Smooth muscle cell (in vitro differentiated cells): ENCODE results near the gene CREB5. TPM values are rescaled to one million over a fixed set of nuclear protein-coding genes. Genes with fewer than 3 reads are reported as not detected.

ENCODE experiments used
- DNase-seq: peaks from one replicate; lab custom pipeline; 2025; ENCODE audit not compliant: unreplicated experiment; lab: John Stamatoyannopoulos, UW
- H2AFZ ChIP-seq: fragments of 200-600 bp; sonication (generic); 2 replicates; pipeline ENCODE4 v1.6.0; 2016; ENCODE audit warnings: antibody characterized with exemption, low read depth, mild to moderate bottlenecking
- H3F3A ChIP-seq: fragments of 200-600 bp; sonication (generic); 2 replicates; pipeline ENCODE4 v1.6.0; 2017; ENCODE audit warnings: antibody characterized with exemption, low read depth
- H3K27ac ChIP-seq: fragments of 200-600 bp; sonication (generic); 2 replicates; pipeline ENCODE4 v1.5.1; 2016; ENCODE audit warnings: low read depth, mild to moderate bottlenecking
- H3K27me3 ChIP-seq: fragments of 200-600 bp; sonication (generic); 2 replicates; pipeline ENCODE4 v1.6.1; 2016; ENCODE audit warnings: low read depth, mild to moderate bottlenecking
- H3K36me3 ChIP-seq: fragments of 200-600 bp; sonication (generic); 2 replicates; pipeline ENCODE4 v1.5.1; 2016; ENCODE audit warnings: low read depth
- H3K4me1 ChIP-seq: fragments of 200-600 bp; sonication (generic); 2 replicates; pipeline ENCODE4 v1.5.1; 2016; ENCODE audit warnings: low read depth
- H3K4me2 ChIP-seq: fragments of 200-600 bp; sonication (generic); 2 replicates; pipeline ENCODE4 v1.6.0; 2016; ENCODE audit warnings: mild to moderate bottlenecking
- H3K4me3 ChIP-seq: fragments of 200-600 bp; sonication (generic); 2 replicates; pipeline ENCODE4 v1.5.1; 2016; ENCODE audit warnings: mild to moderate bottlenecking
- H3K79me2 ChIP-seq: fragments of 200-600 bp; sonication (generic); 2 replicates; pipeline ENCODE4 v1.6.0; 2016; ENCODE audit warnings: low read depth, mild to moderate bottlenecking
- H3K9ac ChIP-seq: fragments of 200-600 bp; sonication (generic); 2 replicates; pipeline ENCODE4 v1.6.0; 2016; ENCODE audit warnings: low read depth
- H3K9me3 ChIP-seq: fragments of 200-600 bp; sonication (generic); replicated peaks from 2 replicates; pipeline ENCODE4 v1.5.1; 2016; ENCODE audit warnings: low read depth
- H4K20me1 ChIP-seq: fragments of 200-600 bp; sonication (generic); 2 replicates; pipeline ENCODE4 v1.6.0; 2016; ENCODE audit warnings: low read depth
- WGBS: methylation state at CpG from one replicate; pipeline ENCODE4 v1.1.7; 2016; ENCODE audit warnings: low lambda C conversion rate; 5-methylcytosine and 5-hydroxymethylcytosine counted together
- polyA plus RNA-seq: library from polyadenylated mRNA; unstranded; fragments of >200 nt; fragmentation: Nextera tagmentation; extraction: Ambion mirVana; gene quantifications from 2 replicates; pipeline ENCODE4 v1.2.1, GENCODE V29; 2016
- total RNA-seq: library from RNA; depleted of rRNA; stranded (reverse); fragments of >200 nt; gene quantifications from 2 replicates; pipeline ENCODE4 v1.2.3, GENCODE V29; 2014
- TF ChIP-seq, protein P1 (sequence below): fragments of 200-600 bp; sonication (generic); IDR thresholded peaks from 2 replicates; pipeline ENCODE4 v1.5.1; 2017; ENCODE audit warnings: borderline replicate concordance, mild to moderate bottlenecking, antibody characterized with exemption; ENCODE audit not compliant: insufficient read depth, poor library complexity, severe bottlenecking

The CREB5 gene
- total and polyA plus RNA-seq, 2 experiments from 2014 or later: 6.2 to 18.2 TPM

DNA sequence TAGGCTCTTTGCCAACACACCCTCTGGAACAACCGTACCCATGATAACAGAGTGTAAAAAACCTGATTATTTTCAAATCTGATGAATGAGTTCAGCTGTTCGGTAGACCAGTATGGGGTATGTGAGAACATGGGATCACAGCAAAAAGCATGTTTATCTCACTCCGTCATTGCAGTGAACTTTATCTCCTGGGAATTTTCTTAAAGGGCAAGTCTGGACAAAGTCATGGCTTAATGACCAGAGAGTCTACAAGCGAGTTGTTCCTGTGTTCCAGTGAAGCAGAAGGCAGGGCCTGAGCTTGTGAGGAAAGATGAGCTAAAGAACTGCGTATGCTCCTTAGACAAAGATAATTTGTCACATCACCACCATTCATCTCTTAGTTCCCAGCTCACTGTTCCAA, 326.1 kb downstream of the CREB5 start:
- H3K27me3 ChIP-seq: no peaks in the 10 kb centered on the region
- H3K9ac ChIP-seq: no peak overlapping the region
- peak overlapping the region; percentile 46 for H3K4me2 ChIP-seq
- 11% methylated on average over 5 of the region's 5 CpGs for WGBS
- peak overlapping the region; percentile 13 for H2AFZ ChIP-seq
- H4K20me1 ChIP-seq: no peaks in the 10 kb centered on the region
- H3K36me3 ChIP-seq: no peaks in the 10 kb centered on the region
- no peak for DNase-seq
- TF ChIP-seq, protein P1, sequence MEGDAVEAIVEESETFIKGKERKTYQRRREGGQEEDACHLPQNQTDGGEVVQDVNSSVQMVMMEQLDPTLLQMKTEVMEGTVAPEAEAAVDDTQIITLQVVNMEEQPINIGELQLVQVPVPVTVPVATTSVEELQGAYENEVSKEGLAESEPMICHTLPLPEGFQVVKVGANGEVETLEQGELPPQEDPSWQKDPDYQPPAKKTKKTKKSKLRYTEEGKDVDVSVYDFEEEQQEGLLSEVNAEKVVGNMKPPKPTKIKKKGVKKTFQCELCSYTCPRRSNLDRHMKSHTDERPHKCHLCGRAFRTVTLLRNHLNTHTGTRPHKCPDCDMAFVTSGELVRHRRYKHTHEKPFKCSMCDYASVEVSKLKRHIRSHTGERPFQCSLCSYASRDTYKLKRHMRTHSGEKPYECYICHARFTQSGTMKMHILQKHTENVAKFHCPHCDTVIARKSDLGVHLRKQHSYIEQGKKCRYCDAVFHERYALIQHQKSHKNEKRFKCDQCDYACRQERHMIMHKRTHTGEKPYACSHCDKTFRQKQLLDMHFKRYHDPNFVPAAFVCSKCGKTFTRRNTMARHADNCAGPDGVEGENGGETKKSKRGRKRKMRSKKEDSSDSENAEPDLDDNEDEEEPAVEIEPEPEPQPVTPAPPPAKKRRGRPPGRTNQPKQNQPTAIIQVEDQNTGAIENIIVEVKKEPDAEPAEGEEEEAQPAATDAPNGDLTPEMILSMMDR: no peak
- H3F3A ChIP-seq: no peaks in the 10 kb centered on the region
- H3K27ac ChIP-seq: peak overlapping the region; percentile 49
- H3K4me1 ChIP-seq: peaks cover 35% of the 10 kb centered on the region
- H3K79me2 ChIP-seq: no peaks in the 10 kb centered on the region
- no peaks in the 10 kb centered on the region for H3K9me3 ChIP-seq
- no peak overlapping the region for H3K4me3 ChIP-seq

DNA sequence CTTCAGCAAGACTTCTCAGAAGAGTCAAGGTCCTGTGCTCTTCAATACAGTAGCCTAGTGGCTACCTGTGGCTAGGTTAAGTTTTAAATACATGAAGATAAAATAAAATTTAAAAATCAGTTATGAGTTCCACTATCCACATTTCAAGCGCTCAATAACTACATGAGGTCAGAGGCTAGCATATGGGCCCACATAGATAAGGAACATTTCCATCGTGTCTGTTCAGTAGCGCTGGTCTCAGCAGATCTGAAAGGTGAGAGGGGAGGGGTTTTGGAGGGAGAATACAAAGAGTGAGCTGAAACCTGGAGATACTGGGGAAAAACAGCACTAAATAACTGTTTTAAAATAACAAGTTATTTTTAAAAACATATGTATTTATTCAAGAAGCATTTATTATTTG, 326.8 kb downstream of the CREB5 start:
- H3K27ac ChIP-seq: peak overlapping the region; percentile 49
- H3K36me3 ChIP-seq: no peaks in the 10 kb centered on the region
- peaks cover 35% of the 10 kb centered on the region for H3K4me1 ChIP-seq
- H3K79me2 ChIP-seq: no peaks in the 10 kb centered on the region
- H3K9me3 ChIP-seq: no peaks in the 10 kb centered on the region
- WGBS: 76% methylated on average over 3 of the region's 3 CpGs
- H3F3A ChIP-seq: no peaks in the 10 kb centered on the region
- H3K4me2 ChIP-seq: peak overlapping the region; percentile 46
- H3K4me3 ChIP-seq: no peak overlapping the region
- no peak for DNase-seq
- TF ChIP-seq, protein P1: no peak
- no peaks in the 10 kb centered on the region for H3K27me3 ChIP-seq
- no peak overlapping the region for H3K9ac ChIP-seq
- H2AFZ ChIP-seq: peak overlapping the region; percentile 13
- H4K20me1 ChIP-seq: no peaks in the 10 kb centered on the region

DNA sequence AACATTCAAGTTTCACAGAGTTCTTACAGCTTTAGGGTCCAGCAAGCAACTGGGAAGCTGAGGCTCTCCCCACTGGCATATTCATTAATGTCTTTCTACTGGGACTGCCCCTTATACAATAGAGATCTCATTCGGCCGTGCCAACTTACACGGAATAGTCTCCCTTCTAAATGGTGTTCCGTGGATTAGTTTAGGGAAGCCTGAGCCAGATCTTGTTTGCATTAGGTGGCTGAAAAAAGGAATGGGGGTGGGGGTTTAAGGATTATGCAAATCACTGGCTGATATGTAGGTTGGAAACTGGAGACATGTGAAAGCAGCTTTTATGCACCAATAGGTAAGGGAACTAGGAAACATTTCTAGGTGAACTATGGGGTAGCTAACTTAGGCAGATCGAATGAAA, 327.5 kb downstream of the CREB5 start:
- no peak overlapping the region for H3K27ac ChIP-seq
- no peaks in the 10 kb centered on the region for H3F3A ChIP-seq
- peak overlapping the region; percentile 46 for H3K4me2 ChIP-seq
- no peaks in the 10 kb centered on the region for H3K9me3 ChIP-seq
- no peak overlapping the region for H2AFZ ChIP-seq
- H3K9ac ChIP-seq: no peak overlapping the region
- H3K27me3 ChIP-seq: no peaks in the 10 kb centered on the region
- WGBS: 67% methylated on average over 5 of the region's 5 CpGs
- no peaks in the 10 kb centered on the region for H3K79me2 ChIP-seq
- H4K20me1 ChIP-seq: no peaks in the 10 kb centered on the region
- TF ChIP-seq, protein P1: no peak
- H3K36me3 ChIP-seq: no peaks in the 10 kb centered on the region
- no peak overlapping the region for H3K4me3 ChIP-seq
- H3K4me1 ChIP-seq: peaks cover 35% of the 10 kb centered on the region
- no peak for DNase-seq

DNA sequence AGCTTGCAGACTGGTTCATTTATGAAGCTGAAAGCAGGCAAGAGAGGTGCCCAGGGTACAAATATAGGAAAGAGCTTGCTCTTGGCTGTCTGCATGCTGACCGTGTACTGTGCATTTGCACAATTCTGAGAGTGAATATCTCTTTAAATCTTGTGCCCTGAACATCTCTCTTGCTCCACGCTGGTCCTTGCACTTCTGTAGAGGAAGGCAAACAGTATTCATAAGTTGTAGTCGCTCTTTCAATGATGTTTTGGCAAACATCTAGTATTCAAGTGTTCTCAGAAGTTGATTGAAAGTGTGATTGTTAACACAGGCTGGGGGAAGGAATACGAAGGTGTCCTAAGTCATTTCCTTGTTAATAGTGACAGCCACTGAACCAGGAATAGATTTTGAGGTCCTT, 332.6 kb downstream of the CREB5 start:
- TF ChIP-seq, protein P1: no peak
- no peaks in the 10 kb centered on the region for H3K27me3 ChIP-seq
- H3K9me3 ChIP-seq: no peaks in the 10 kb centered on the region
- H2AFZ ChIP-seq: no peak overlapping the region
- WGBS: 84% methylated on average over 4 of the region's 4 CpGs
- no peak overlapping the region for H3K4me2 ChIP-seq
- H3K9ac ChIP-seq: no peak overlapping the region
- no peaks in the 10 kb centered on the region for H3K79me2 ChIP-seq
- no peak overlapping the region for H3K4me3 ChIP-seq
- no peak for DNase-seq
- no peak overlapping the region for H3K27ac ChIP-seq
- H4K20me1 ChIP-seq: no peaks in the 10 kb centered on the region
- H3K4me1 ChIP-seq: peaks cover 36% of the 10 kb centered on the region
- H3F3A ChIP-seq: peaks cover 6% of the 10 kb centered on the region
- H3K36me3 ChIP-seq: no peaks in the 10 kb centered on the region
